A549 (cell line): ENCODE measurements around the gene VAT1. TPM values are rescaled to one million over a fixed set of nuclear protein-coding genes. Genes with fewer than 3 reads are reported as not detected.

Experiments
- ATAC-seq, 2 experiments: fragments of 200-7000 bp in 1 of 2; fragments of >200 bp in 1 of 2; cut with Nextera tagmentation in 1 of 2; cut with Tn5 transposase in 1 of 2; 3 replicates each; pipeline versions ENCODE4 v1.8.0 to v1.9.1; 2018 to 2020; ENCODE audit warnings: mild to moderate bottlenecking in 1 of 2, moderate library complexity in 1 of 2
- CTCF ChIA-PET: fragments of 300-600 bp; sonication (Branson Sonifier 250); formaldehyde crosslinking; extraction: SDS; loops from one replicate; lab custom pipeline; 2021; ENCODE audit warnings: antibody characterized with exemption, inconsistent platforms; lab: Yijun Ruan, JAX
- POLR2A ChIA-PET: fragments of 350-600 bp; formaldehyde crosslinking; extraction: SDS; loops from one replicate; lab custom pipeline; 2021; ENCODE audit warnings: antibody characterized with exemption, inconsistent platforms; lab: Yijun Ruan, JAX
- DNase-seq, 2 experiments: peaks; one replicate each; pipeline versions ENCODE4 v3.0.0 to v3.0.0-alpha.2; 2011 to 2016; ENCODE audit warnings: low read depth in 1 of 2, low spot score in 1 of 2
- FAIRE-seq: peaks from 2 replicates; lab custom pipeline; 2011; peaks lifted over from hg19 to GRCh38; lab: Jason Lieb, UNC
- H3K27ac ChIP-seq, 2 experiments: fragments of >200 bp; sonication (Bioruptor Twin); formaldehyde crosslinking; 3 replicates each; pipeline ENCODE4 v1.5.1; 2016 to 2017
- H3K4me1 ChIP-seq: fragments of >200 bp; sonication (Bioruptor Twin); formaldehyde crosslinking; 3 replicates; pipeline ENCODE4 v1.6.1; 2016
- H3K4me2 ChIP-seq: fragments of >200 bp; sonication (Bioruptor Twin); formaldehyde crosslinking; 3 replicates; pipeline ENCODE4 v1.6.1; 2016
- H3K4me3 ChIP-seq: fragments of >200 bp; sonication (Bioruptor Twin); formaldehyde crosslinking; 3 replicates; pipeline ENCODE4 v1.5.1; 2016
- H3K9me3 ChIP-seq: fragments of >200 bp; sonication (Bioruptor Twin); formaldehyde crosslinking; 3 replicates; pipeline ENCODE4 v1.6.1; 2016
- CBX2 ChIP-seq: fragments of 200-600 bp; sonication (generic); IDR thresholded peaks from 2 replicates; pipeline ENCODE4 v1.6.1; 2016; ENCODE audit warnings: low read depth, mild to moderate bottlenecking, borderline replicate concordance
- CEBPB ChIP-seq, 2 experiments: fragments of >200 bp in 1 of 2; sonication (Bioruptor Twin) in 1 of 2; formaldehyde crosslinking in 1 of 2; IDR thresholded peaks; 2 replicates each; pipeline ENCODE4 v1.6.1; 2012 to 2016
- EHMT2 ChIP-seq: fragments of 200-600 bp; sonication (generic); IDR thresholded peaks from 2 replicates; pipeline ENCODE4 v1.6.1; 2016; ENCODE audit warnings: antibody characterized with exemption, low read depth, mild to moderate bottlenecking, moderate library complexity
- FOXS1 ChIP-seq: fragments of 250-450 bp; sonication (Bioruptor Pico); IDR thresholded peaks from 2 replicates; pipeline ENCODE4 v1.5.0; 2020; ENCODE audit warnings: mild to moderate bottlenecking, moderate library complexity
- GATA3 ChIP-seq: IDR thresholded peaks from 2 replicates; pipeline ENCODE4 v1.6.1; 2012; ENCODE audit warnings: borderline replicate concordance
- HDAC2 ChIP-seq: fragments of 200-600 bp; sonication (generic); IDR thresholded peaks from 2 replicates; pipeline ENCODE4 v1.6.1; 2016
- HOXA7 ChIP-seq: fragments of 250-450 bp; sonication (Bioruptor Pico); IDR thresholded peaks from 2 replicates; pipeline ENCODE4 v1.5.0; 2020; ENCODE audit warnings: mild to moderate bottlenecking, moderate library complexity
- HOXB13 ChIP-seq: fragments of 250-450 bp; sonication (Bioruptor Pico); IDR thresholded peaks from 2 replicates; pipeline ENCODE4 v1.5.0; 2020; ENCODE audit warnings: low read depth, mild to moderate bottlenecking, moderate library complexity
- JUN ChIP-seq, 2 experiments: fragments of >200 bp; sonication (Bioruptor Twin); formaldehyde crosslinking; IDR thresholded peaks; 2 replicates in 1 of 2; 3 replicates in 1 of 2; pipeline ENCODE4 v1.6.1; 2016 to 2017
- JUNB ChIP-seq: fragments of >200 bp; sonication (Bioruptor Twin); formaldehyde crosslinking; IDR thresholded peaks from 2 replicates; pipeline ENCODE4 v1.6.1; 2016
- KDM1A ChIP-seq: fragments of 200-600 bp; sonication (generic); IDR thresholded peaks from 2 replicates; pipeline ENCODE4 v1.6.1; 2016; ENCODE audit warnings: low read depth, mild to moderate bottlenecking
- PBX3 ChIP-seq: IDR thresholded peaks from 2 replicates; pipeline ENCODE4 v1.6.1; 2012
- PHF8 ChIP-seq: fragments of 200-600 bp; sonication (generic); IDR thresholded peaks from 2 replicates; pipeline ENCODE4 v1.6.1; 2016; ENCODE audit warnings: low read depth, mild to moderate bottlenecking, antibody characterized with exemption, moderate library complexity, borderline replicate concordance
- POLR2A ChIP-seq: IDR thresholded peaks from 2 replicates; pipeline ENCODE4 v1.6.1; 2012; ENCODE audit warnings: mild to moderate bottlenecking, low read length
- RAD21 ChIP-seq, 2 experiments: fragments of >200 bp in 1 of 2; sonication (Bioruptor Twin) in 1 of 2; formaldehyde crosslinking in 1 of 2; IDR thresholded peaks in 1 of 2; conservative IDR thresholded peaks in 1 of 2; 2 replicates in 1 of 2; 3 replicates in 1 of 2; pipeline ENCODE4 v1.6.1; 2012 to 2018; ENCODE audit warnings: inconsistent platforms in 1 of 2
- RNF2 ChIP-seq: fragments of 200-600 bp; sonication (generic); IDR thresholded peaks from 2 replicates; pipeline ENCODE4 v1.6.1; 2016; ENCODE audit warnings: low read depth, mild to moderate bottlenecking, antibody characterized with exemption, moderate library complexity, borderline replicate concordance
- SREBF2 ChIP-seq: fragments of 450-650 bp; IDR thresholded peaks from 2 replicates; pipeline ENCODE4 v1.6.1; 2014; ENCODE audit warnings: mild to moderate bottlenecking, moderate library complexity
- ZFP36 ChIP-seq: fragments of 450-650 bp; IDR thresholded peaks from 2 replicates; pipeline ENCODE4 v1.6.1; 2014; ENCODE audit warnings: borderline replicate concordance; ENCODE audit not compliant: partially characterized antibody
- WGBS: methylation state at CpG from one replicate; pipeline ENCODE4 v1.1.6; 2017; ENCODE audit errors: missing lambda C conversion rate; 5-methylcytosine and 5-hydroxymethylcytosine counted together
- polyA plus RNA-seq, 4 experiments: library from polyadenylated mRNA; depleted of rRNA in 3 of 4; stranded (reverse); fragments of >200 nt; fragmentation: RNase III in 1 of 4; extraction: RNeasy Plus Mini Kit Qiagen cat#74134 plus additional on column Dnase treatment in 1 of 4; gene quantifications; 2 replicates in 3 of 4; 3 replicates in 1 of 4; pipeline ENCODE4 v1.2.3, GENCODE V29; 2011 to 2017
- TF ChIP-seq, protein P1 (sequence below): fragments of >200 bp; sonication (Bioruptor Twin); formaldehyde crosslinking; IDR thresholded peaks from 2 replicates; pipeline ENCODE4 v1.6.1; 2016
- TF ChIP-seq, protein P2 (sequence below): IDR thresholded peaks from 2 replicates; pipeline ENCODE4 v1.6.1; 2012; ENCODE audit warnings: low read depth, borderline replicate concordance
- TF ChIP-seq, protein P3 (sequence below): fragments of 250-450 bp; sonication (Bioruptor Pico); IDR thresholded peaks from 2 replicates; pipeline ENCODE4 v1.5.0; 2021; ENCODE audit warnings: mild to moderate bottlenecking, moderate library complexity, borderline replicate concordance
- TF ChIP-seq, protein P4 (sequence below): fragments of 200-600 bp; sonication (generic); IDR thresholded peaks from 2 replicates; pipeline ENCODE4 v1.6.1; 2016; ENCODE audit warnings: antibody characterized with exemption, mild to moderate bottlenecking, moderate library complexity

The VAT1 gene
- polyA plus RNA-seq, 2 of the 4 experiments (the other 2 are of a cell fraction) = 153 to 167 TPM

DNA sequence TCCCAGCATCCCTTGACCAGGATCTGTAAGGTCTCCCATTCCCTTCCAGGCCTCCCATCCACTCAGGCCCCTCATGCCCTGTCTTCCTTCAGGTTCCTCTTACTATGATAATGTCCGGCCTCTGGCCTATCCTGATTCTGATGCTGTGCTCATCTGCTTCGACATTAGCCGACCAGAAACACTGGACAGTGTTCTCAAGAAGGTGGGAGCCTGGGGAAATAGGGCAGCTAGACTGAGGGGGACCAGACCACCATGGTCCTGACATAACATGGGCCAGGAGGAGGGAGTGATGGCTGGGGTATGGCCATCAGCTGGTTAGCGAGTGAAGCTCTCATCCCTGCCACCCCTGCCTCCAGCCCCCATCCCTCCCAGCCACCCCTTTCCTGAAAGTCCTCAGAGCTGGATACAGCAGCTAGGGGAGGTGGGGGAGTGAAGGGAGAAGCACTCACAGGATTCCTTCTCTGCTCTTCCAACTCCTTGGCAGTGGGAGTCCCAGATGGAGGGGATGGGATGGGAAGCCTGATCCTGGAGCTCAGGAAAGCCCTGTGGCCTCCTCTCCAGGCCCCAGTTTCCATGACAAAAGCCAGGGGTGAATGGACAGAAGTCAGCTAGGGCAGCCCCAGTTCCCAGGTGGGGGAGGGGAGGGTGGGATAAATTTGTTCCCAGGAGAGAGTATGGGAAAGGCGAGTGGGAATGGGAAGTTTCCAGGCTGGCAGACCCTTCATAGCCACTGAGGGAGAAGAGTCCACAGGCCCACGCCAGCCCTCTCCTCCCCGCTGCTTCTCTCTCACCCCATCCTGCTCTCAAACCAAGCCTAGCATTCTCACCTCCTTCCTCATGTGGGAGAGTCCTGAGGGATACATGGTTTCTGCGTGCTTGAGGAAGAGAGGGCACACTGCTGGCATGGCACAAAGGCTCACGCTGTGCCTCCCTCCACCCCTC, 5.2 kb upstream of the VAT1 start:
- Histone ChIP-seq H3K9me3 (no peaks in the 10 kb centered on the region), H3K4me1 (peaks cover 12% of the 10 kb centered on the region), H3K4me2 (no peak overlapping the region), H3K4me3 (no peak overlapping the region)
- no peak for DNase-seq
- WGBS = 77% methylated on average over 9 of the region's 9 CpGs
- peak in 1 of 2 experiments; percentile 2; a peak in 1 of 6 replicates for ATAC-seq
- no peak for FAIRE-seq
- ChIA-PET POLR2A (interaction anchor here (2.0 kb wide), 1 partner anchor 288 kb away, joined by 6 read pairs; no protein-coding TSS in a partner anchor), CTCF (interaction anchor here (1.5 to 2.2 kb wide), 4 partner anchors 12 to 54 kb away, joined by 3 to 5 read pairs (median 4); no protein-coding TSS in a partner anchor)
- TF ChIP-seq KDM1A (no peak), JUN (IDR thresholded peaks at IDR 0.05) (no peak), JUNB (no peak), POLR2A (no peak), HOXA7 (CRISPR knock-in tag) (no peak), RNF2 (no peak), CEBPB (IDR thresholded peaks at IDR 0.05) (no peak), HDAC2 (no peak), PBX3 (no peak)
- TF ChIP-seq, protein P1, sequence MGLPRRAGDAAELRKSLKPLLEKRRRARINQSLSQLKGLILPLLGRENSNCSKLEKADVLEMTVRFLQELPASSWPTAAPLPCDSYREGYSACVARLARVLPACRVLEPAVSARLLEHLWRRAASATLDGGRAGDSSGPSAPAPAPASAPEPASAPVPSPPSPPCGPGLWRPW = no peak
- TF ChIP-seq, protein P2, sequence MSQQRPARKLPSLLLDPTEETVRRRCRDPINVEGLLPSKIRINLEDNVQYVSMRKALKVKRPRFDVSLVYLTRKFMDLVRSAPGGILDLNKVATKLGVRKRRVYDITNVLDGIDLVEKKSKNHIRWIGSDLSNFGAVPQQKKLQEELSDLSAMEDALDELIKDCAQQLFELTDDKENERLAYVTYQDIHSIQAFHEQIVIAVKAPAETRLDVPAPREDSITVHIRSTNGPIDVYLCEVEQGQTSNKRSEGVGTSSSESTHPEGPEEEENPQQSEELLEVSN = no peak
- TF ChIP-seq, protein P3, sequence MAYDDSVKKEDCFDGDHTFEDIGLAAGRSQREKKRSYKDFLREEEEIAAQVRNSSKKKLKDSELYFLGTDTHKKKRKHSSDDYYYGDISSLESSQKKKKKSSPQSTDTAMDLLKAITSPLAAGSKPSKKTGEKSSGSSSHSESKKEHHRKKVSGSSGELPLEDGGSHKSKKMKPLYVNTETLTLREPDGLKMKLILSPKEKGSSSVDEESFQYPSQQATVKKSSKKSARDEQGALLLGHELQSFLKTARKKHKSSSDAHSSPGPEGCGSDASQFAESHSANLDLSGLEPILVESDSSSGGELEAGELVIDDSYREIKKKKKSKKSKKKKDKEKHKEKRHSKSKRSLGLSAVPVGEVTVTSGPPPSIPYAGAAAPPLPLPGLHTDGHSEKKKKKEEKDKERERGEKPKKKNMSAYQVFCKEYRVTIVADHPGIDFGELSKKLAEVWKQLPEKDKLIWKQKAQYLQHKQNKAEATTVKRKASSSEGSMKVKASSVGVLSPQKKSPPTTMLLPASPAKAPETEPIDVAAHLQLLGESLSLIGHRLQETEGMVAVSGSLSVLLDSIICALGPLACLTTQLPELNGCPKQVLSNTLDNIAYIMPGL (CRISPR knock-in tag) = no peak
- TF ChIP-seq, all 56 proteins: peak for 0
- H3K27ac ChIP-seq = no peak overlapping the region

- no peak for FAIRE-seq
- ChIA-PET CTCF (interaction anchor here (1.5 to 1.7 kb wide), 2 partner anchors 13 to 14 kb away, joined by 3 to 4 read pairs; no protein-coding TSS in a partner anchor), POLR2A (interaction anchor here (2.0 kb wide), 1 partner anchor 289 kb away, joined by 6 read pairs; no protein-coding TSS in a partner anchor)
- no peaks in the 10 kb centered on the region for H3K9me3 ChIP-seq
- no peak for ATAC-seq
- no peak for DNase-seq
- WGBS = 79% methylated on average over 5 of the region's 5 CpGs
- no peak overlapping the region for H3K27ac ChIP-seq
- peaks cover 12% of the 10 kb centered on the region for H3K4me1 ChIP-seq
- H3K4me3 ChIP-seq = no peak overlapping the region
- TF ChIP-seq EHMT2 (no peak), HOXB13 (no peak), FOXS1 (CRISPR knock-in tag) (no peak), GATA3 (no peak), ZFP36 (no peak), RAD21 (conservative IDR thresholded peaks at IDR 0.05 in 1 of 2, IDR thresholded peaks at IDR 0.05 in 1 of 2) (no peak), PHF8 (no peak), SREBF2 (no peak), CEBPB (IDR thresholded peaks at IDR 0.05) (no peak), CBX2 (no peak)
- TF ChIP-seq, protein P4, sequence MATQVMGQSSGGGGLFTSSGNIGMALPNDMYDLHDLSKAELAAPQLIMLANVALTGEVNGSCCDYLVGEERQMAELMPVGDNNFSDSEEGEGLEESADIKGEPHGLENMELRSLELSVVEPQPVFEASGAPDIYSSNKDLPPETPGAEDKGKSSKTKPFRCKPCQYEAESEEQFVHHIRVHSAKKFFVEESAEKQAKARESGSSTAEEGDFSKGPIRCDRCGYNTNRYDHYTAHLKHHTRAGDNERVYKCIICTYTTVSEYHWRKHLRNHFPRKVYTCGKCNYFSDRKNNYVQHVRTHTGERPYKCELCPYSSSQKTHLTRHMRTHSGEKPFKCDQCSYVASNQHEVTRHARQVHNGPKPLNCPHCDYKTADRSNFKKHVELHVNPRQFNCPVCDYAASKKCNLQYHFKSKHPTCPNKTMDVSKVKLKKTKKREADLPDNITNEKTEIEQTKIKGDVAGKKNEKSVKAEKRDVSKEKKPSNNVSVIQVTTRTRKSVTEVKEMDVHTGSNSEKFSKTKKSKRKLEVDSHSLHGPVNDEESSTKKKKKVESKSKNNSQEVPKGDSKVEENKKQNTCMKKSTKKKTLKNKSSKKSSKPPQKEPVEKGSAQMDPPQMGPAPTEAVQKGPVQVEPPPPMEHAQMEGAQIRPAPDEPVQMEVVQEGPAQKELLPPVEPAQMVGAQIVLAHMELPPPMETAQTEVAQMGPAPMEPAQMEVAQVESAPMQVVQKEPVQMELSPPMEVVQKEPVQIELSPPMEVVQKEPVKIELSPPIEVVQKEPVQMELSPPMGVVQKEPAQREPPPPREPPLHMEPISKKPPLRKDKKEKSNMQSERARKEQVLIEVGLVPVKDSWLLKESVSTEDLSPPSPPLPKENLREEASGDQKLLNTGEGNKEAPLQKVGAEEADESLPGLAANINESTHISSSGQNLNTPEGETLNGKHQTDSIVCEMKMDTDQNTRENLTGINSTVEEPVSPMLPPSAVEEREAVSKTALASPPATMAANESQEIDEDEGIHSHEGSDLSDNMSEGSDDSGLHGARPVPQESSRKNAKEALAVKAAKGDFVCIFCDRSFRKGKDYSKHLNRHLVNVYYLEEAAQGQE = no peak
- TF ChIP-seq, protein P2 = no peak
- H3K4me2 ChIP-seq = no peak overlapping the region
These were observed 4.4 kb upstream of the VAT1 start for GRCh38 chr17:43026595-43026994.
